Measurements from ENCODE around the gene AUTS2.

AUTS2 gene

GRCh38 chr7:69625238-69625637 lies 27.0 kb downstream of the AUTS2 start:
- DNase-seq, result no peak

- DNase-seq, result no peak
Observed at GRCh38 chr7:69625798-69626197, 27.5 kb downstream of the AUTS2 start.

- no peak for DNase-seq
Observed at GRCh38 chr7:69630292-69630691, 32.0 kb downstream of the AUTS2 start.

- DNase-seq, result no peak
Observed at GRCh38 chr7:69631131-69631530, 32.9 kb downstream of the AUTS2 start.

- DNase-seq, result no peak
Observed at GRCh38 chr7:69632280-69632679, 34.0 kb downstream of the AUTS2 start.

GRCh38 chr7:69633122-69633831 lies 35.0 kb downstream of the AUTS2 start:
- no peak for DNase-seq

GRCh38 chr7:69635555-69636185 lies 37.4 kb downstream of the AUTS2 start:
- DNase-seq, result no peak

- no peak for DNase-seq
Observed at GRCh38 chr7:69638674-69639073, 40.4 kb downstream of the AUTS2 start.

- no peak for DNase-seq
Observed at GRCh38 chr7:69640216-69640615, 41.9 kb downstream of the AUTS2 start.

GRCh38 chr7:69640925-69641594 lies 42.8 kb downstream of the AUTS2 start:
- DNase-seq, result no peak

GRCh38 chr7:69643265-69643664 lies 45.0 kb downstream of the AUTS2 start:
- DNase-seq, result no peak

- DNase-seq, result no peak
Observed at GRCh38 chr7:69643708-69644445, 45.6 kb downstream of the AUTS2 start.

GRCh38 chr7:69645683-69646082 lies 47.4 kb downstream of the AUTS2 start:
- DNase-seq, result no peak

- no peak for DNase-seq
Observed at GRCh38 chr7:69651101-69651590, 52.9 kb downstream of the AUTS2 start.

- DNase-seq, result no peak
Observed at GRCh38 chr7:69652947-69653701, 54.8 kb downstream of the AUTS2 start.

- no peak for DNase-seq
Observed at GRCh38 chr7:69653806-69654205, 55.5 kb downstream of the AUTS2 start.

GRCh38 chr7:69654381-69654780 lies 56.1 kb downstream of the AUTS2 start:
- DNase-seq, result no peak

GRCh38 chr7:69654849-69655707 lies 56.8 kb downstream of the AUTS2 start:
- DNase-seq, result no peak

GRCh38 chr7:69656077-69656476 lies 57.8 kb downstream of the AUTS2 start:
- no peak for DNase-seq

GRCh38 chr7:69656890-69657289 lies 58.6 kb downstream of the AUTS2 start:
- DNase-seq, result no peak

GRCh38 chr7:69657331-69657730 lies 59.1 kb downstream of the AUTS2 start:
- DNase-seq, result no peak

GRCh38 chr7:69657985-69658384 lies 59.7 kb downstream of the AUTS2 start:
- DNase-seq, result no peak

All from activated CD8-positive, alpha-beta memory T cell treated with anti-CD3 and anti-CD28 coated beads, Interleukin-2, amount 50 U/mL, for 48 hours (primary cell).